Parathyroid adenoma (tissue), 2 donors: ENCODE measurements around the gene ADAM12.

ENCODE experiments used
- H2AFZ ChIP-seq: fragments of 300-600 bp; sonication (generic); one replicate; pipeline ENCODE4 v1.7.0; 2017; ENCODE audit warnings: antibody characterized with exemption, mild to moderate bottlenecking
- H3K27ac ChIP-seq: fragments of 300-600 bp; sonication (generic); one replicate; pipeline ENCODE4 v1.7.0; 2017
- H3K27me3 ChIP-seq: fragments of 300-600 bp; sonication (generic); one replicate; pipeline ENCODE4 v1.7.0; 2017; ENCODE audit warnings: low read length; ENCODE audit not compliant: control insufficient read depth, insufficient read depth
- H3K36me3 ChIP-seq: fragments of 300-600 bp; sonication (generic); one replicate; pipeline ENCODE4 v1.7.0; 2017; ENCODE audit warnings: low read length; ENCODE audit not compliant: control insufficient read depth, insufficient read depth
- H3K4me1 ChIP-seq: fragments of 300-600 bp; sonication (generic); one replicate; pipeline ENCODE4 v1.7.0; 2017; ENCODE audit warnings: control low read depth
- H3K4me2 ChIP-seq: fragments of 300-600 bp; sonication (generic); one replicate; pipeline ENCODE4 v1.7.0; 2017; ENCODE audit warnings: low read length
- H3K4me3 ChIP-seq: fragments of 300-600 bp; sonication (generic); one replicate; pipeline ENCODE4 v1.7.0; 2017; ENCODE audit warnings: low read depth, low read length
- H3K79me2 ChIP-seq: fragments of 300-600 bp; sonication (generic); one replicate; pipeline ENCODE4 v1.7.0; 2017; ENCODE audit warnings: control low read depth
- H3K9ac ChIP-seq: fragments of 300-600 bp; sonication (generic); one replicate; pipeline ENCODE4 v1.7.0; 2017; ENCODE audit warnings: mild to moderate bottlenecking
- H3K9me3 ChIP-seq: fragments of 300-600 bp; sonication (generic); one replicate; pipeline ENCODE4 v1.7.0; 2017; ENCODE audit warnings: low read length; ENCODE audit not compliant: control insufficient read depth
- CTCF ChIP-seq: fragments of 300-600 bp; sonication (generic); IDR thresholded peaks from one replicate; pipeline ENCODE4 v1.7.0; 2017; ENCODE audit warnings: antibody characterized with exemption, mild to moderate bottlenecking
- donor health status: primary hyperparathyroidism.

ADAM12 gene

GRCh38 chr10:126398924-126399323 is 10.6 kb upstream of the ADAM12 start:
- Histone ChIP-seq H3K9ac (no peak overlapping the region), H2AFZ (no peak overlapping the region), H3K79me2 (no peaks in the 10 kb centered on the region), H3K27me3 (no peaks in the 10 kb centered on the region), H3K9me3 (no peaks in the 10 kb centered on the region), H3K4me2 (no peak overlapping the region), H3K27ac (no peak overlapping the region), H3K4me3 (no peak overlapping the region), H3K36me3 (no peaks in the 10 kb centered on the region), H3K4me1 (no peaks in the 10 kb centered on the region)
- no peak for TF ChIP-seq CTCF

GRCh38 chr10:126398383-126398743 is 10.1 kb upstream of the ADAM12 start:
- Histone ChIP-seq H3K4me1 (no peaks in the 10 kb centered on the region), H3K9me3 (no peaks in the 10 kb centered on the region), H3K36me3 (no peaks in the 10 kb centered on the region), H3K4me3 (no peak overlapping the region), H3K27ac (no peak overlapping the region), H3K4me2 (no peak overlapping the region), H3K27me3 (no peaks in the 10 kb centered on the region), H3K79me2 (no peaks in the 10 kb centered on the region), H3K9ac (no peak overlapping the region), H2AFZ (no peak overlapping the region)
- TF ChIP-seq CTCF, result no peak

GRCh38 chr10:126397640-126398382 is 9.5 kb upstream of the ADAM12 start:
- TF ChIP-seq CTCF, result no peak
- Histone ChIP-seq H3K4me1 (no peaks in the 10 kb centered on the region), H3K79me2 (no peaks in the 10 kb centered on the region), H3K9ac (no peak overlapping the region), H2AFZ (no peak overlapping the region), H3K4me2 (no peak overlapping the region), H3K4me3 (no peak overlapping the region), H3K27me3 (no peaks in the 10 kb centered on the region), H3K36me3 (no peaks in the 10 kb centered on the region), H3K9me3 (no peaks in the 10 kb centered on the region), H3K27ac (no peak overlapping the region)

GRCh38 chr10:126397156-126397555 is 8.9 kb upstream of the ADAM12 start:
- no peak for TF ChIP-seq CTCF
- no peak overlapping the region for H3K4me3 ChIP-seq
- no peaks in the 10 kb centered on the region for H3K27me3 ChIP-seq
- no peak overlapping the region for H3K27ac ChIP-seq
- no peaks in the 10 kb centered on the region for H3K79me2 ChIP-seq
- no peaks in the 10 kb centered on the region for H3K4me1 ChIP-seq
- H3K9me3 ChIP-seq, result no peaks in the 10 kb centered on the region
- no peaks in the 10 kb centered on the region for H3K36me3 ChIP-seq
- no peak overlapping the region for H3K4me2 ChIP-seq
- no peak overlapping the region for H2AFZ ChIP-seq
- H3K9ac ChIP-seq, result no peak overlapping the region

- H3K27me3 ChIP-seq, result no peaks in the 10 kb centered on the region
- no peak overlapping the region for H2AFZ ChIP-seq
- H3K79me2 ChIP-seq, result no peaks in the 10 kb centered on the region
- no peak overlapping the region for H3K4me2 ChIP-seq
- no peaks in the 10 kb centered on the region for H3K4me1 ChIP-seq
- H3K27ac ChIP-seq, result no peak overlapping the region
- TF ChIP-seq CTCF, result no peak
- no peaks in the 10 kb centered on the region for H3K36me3 ChIP-seq
- H3K9ac ChIP-seq, result no peak overlapping the region
- H3K9me3 ChIP-seq, result no peaks in the 10 kb centered on the region
- no peak overlapping the region for H3K4me3 ChIP-seq
Measured at GRCh38 chr10:126394948-126395347, 6.7 kb upstream of the ADAM12 start.
